KMS-11 (cell line): Measurements from ENCODE around the gene OR5AR1.

Experiments
- H2AFZ ChIP-seq: fragments of 200-600 bp; sonication (generic); 2 replicates; pipeline ENCODE4 v1.6.1; 2016; ENCODE audit warnings: antibody characterized with exemption, mixed run types, low read depth
- H3K27ac ChIP-seq: fragments of 200-600 bp; sonication (generic); 2 replicates; pipeline ENCODE4 v1.6.1; 2016; ENCODE audit warnings: mild to moderate bottlenecking, mixed run types
- H3K27me3 ChIP-seq: fragments of 200-600 bp; sonication (generic); 2 replicates; pipeline ENCODE4 v1.6.1; 2017; ENCODE audit warnings: mild to moderate bottlenecking, low read depth, mixed run types, moderate library complexity; ENCODE audit not compliant: insufficient read depth
- H3K36me3 ChIP-seq: fragments of 200-600 bp; sonication (generic); 2 replicates; pipeline ENCODE4 v1.6.1; 2017; ENCODE audit warnings: mild to moderate bottlenecking, mixed run types; ENCODE audit not compliant: insufficient read depth
- H3K4me1 ChIP-seq: fragments of 200-600 bp; sonication (generic); 2 replicates; pipeline ENCODE4 v1.6.1; 2016; ENCODE audit warnings: mild to moderate bottlenecking, low read depth, mixed run types; ENCODE audit not compliant: poor library complexity, severe bottlenecking
- H3K4me2 ChIP-seq: fragments of 200-600 bp; sonication (generic); 2 replicates; pipeline ENCODE4 v1.7.0; 2016; ENCODE audit warnings: mild to moderate bottlenecking, mixed run types
- H3K4me3 ChIP-seq: fragments of 200-600 bp; sonication (generic); IDR thresholded peaks from 2 replicates; pipeline ENCODE4 v1.6.1; 2017; ENCODE audit warnings: low read depth, low read length, mixed read lengths; ENCODE audit not compliant: insufficient read depth
- H3K79me2 ChIP-seq: fragments of 200-600 bp; sonication (generic); 2 replicates; pipeline ENCODE4 v1.6.1; 2016; ENCODE audit warnings: low read depth, mixed run types; ENCODE audit not compliant: insufficient read depth
- H3K9ac ChIP-seq: fragments of 200-600 bp; sonication (generic); 2 replicates; pipeline ENCODE4 v1.6.1; 2016; ENCODE audit warnings: mild to moderate bottlenecking, mixed run types
- H4K20me1 ChIP-seq: fragments of 200-600 bp; sonication (generic); 2 replicates; pipeline ENCODE4 v1.6.1; 2016; ENCODE audit warnings: mild to moderate bottlenecking, mixed run types; ENCODE audit not compliant: insufficient read depth
- TF ChIP-seq, protein P1 (sequence below): fragments of 200-600 bp; sonication (generic); conservative IDR thresholded peaks from 2 replicates; pipeline ENCODE4 v1.6.1; 2017; ENCODE audit warnings: low read depth, mild to moderate bottlenecking, antibody characterized with exemption, low read length, moderate library complexity, mixed read lengths

Gene OR5AR1

DNA sequence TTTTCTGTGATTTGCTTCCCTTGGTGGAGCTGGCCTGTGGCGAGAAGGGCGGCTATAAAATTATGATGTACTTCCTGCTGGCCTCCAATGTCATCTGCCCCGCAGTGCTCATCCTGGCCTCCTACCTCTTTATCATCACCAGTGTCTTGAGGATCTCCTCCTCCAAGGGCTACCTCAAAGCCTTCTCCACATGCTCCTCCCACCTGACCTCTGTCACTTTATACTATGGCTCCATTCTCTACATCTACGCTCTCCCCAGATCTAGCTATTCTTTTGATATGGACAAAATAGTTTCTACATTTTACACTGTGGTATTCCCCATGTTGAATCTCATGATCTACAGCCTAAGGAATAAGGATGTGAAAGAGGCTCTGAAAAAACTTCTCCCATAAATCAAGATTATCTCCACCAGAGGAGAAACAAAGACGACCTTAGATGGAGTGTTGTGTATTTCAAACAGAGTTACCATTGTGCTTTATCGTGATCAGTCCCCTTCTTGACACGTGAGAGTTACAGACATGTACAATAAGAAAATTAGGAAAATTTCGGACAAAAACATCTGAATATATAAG is 37.5 kb downstream of the OR5AR1 start:
- H3K36me3 ChIP-seq, result no peaks in the 10 kb centered on the region
- H3K4me3 ChIP-seq, result no peak overlapping the region
- H4K20me1 ChIP-seq, result no peaks in the 10 kb centered on the region
- H3K27ac ChIP-seq, result no peak overlapping the region
- peaks cover 14% of the 10 kb centered on the region for H3K4me1 ChIP-seq
- H3K9ac ChIP-seq, result no peak overlapping the region
- no peak overlapping the region for H3K4me2 ChIP-seq
- TF ChIP-seq, protein P1, sequence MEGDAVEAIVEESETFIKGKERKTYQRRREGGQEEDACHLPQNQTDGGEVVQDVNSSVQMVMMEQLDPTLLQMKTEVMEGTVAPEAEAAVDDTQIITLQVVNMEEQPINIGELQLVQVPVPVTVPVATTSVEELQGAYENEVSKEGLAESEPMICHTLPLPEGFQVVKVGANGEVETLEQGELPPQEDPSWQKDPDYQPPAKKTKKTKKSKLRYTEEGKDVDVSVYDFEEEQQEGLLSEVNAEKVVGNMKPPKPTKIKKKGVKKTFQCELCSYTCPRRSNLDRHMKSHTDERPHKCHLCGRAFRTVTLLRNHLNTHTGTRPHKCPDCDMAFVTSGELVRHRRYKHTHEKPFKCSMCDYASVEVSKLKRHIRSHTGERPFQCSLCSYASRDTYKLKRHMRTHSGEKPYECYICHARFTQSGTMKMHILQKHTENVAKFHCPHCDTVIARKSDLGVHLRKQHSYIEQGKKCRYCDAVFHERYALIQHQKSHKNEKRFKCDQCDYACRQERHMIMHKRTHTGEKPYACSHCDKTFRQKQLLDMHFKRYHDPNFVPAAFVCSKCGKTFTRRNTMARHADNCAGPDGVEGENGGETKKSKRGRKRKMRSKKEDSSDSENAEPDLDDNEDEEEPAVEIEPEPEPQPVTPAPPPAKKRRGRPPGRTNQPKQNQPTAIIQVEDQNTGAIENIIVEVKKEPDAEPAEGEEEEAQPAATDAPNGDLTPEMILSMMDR, result no peak
- H3K27me3 ChIP-seq, result no peaks in the 10 kb centered on the region
- H3K79me2 ChIP-seq, result no peaks in the 10 kb centered on the region
- H2AFZ ChIP-seq, result no peak overlapping the region

DNA sequence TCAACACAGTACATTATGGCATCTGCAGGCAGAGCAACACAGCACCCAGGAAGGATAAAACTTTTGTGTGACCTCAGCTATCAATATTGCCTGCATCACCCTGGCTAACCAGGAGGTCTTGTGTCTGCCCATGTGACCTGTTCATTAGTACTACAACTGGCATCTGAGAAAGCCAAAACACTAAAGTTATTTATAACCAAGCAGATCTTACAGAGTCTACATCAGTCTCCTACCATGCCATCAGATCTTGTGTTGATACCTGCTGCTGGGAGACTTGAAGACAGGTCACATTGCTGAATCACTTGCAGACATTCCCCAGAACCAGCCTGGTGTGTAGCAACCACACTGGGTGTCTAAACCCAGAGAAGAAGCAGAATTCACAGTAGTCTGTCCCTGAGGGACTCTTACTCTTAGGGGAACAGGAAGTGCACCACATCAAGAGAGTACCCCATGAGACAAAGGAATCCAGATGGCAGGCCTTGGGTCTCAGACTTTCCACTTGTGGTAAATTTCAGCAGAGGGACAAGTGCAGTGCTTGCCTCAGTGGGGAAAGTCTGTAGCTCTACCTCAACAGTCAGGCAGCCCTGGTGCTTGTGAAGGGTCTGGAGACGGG is 42.4 kb downstream of the OR5AR1 start:
- H3K27ac ChIP-seq, result no peak overlapping the region
- H3K4me2 ChIP-seq, result no peak overlapping the region
- H2AFZ ChIP-seq, result no peak overlapping the region
- H3K4me1 ChIP-seq, result no peaks in the 10 kb centered on the region
- H3K9ac ChIP-seq, result no peak overlapping the region
- H3K4me3 ChIP-seq, result no peak overlapping the region
- H3K79me2 ChIP-seq, result no peaks in the 10 kb centered on the region
- no peaks in the 10 kb centered on the region for H4K20me1 ChIP-seq
- TF ChIP-seq, protein P1, result no peak
- no peaks in the 10 kb centered on the region for H3K36me3 ChIP-seq
- H3K27me3 ChIP-seq, result no peaks in the 10 kb centered on the region

DNA sequence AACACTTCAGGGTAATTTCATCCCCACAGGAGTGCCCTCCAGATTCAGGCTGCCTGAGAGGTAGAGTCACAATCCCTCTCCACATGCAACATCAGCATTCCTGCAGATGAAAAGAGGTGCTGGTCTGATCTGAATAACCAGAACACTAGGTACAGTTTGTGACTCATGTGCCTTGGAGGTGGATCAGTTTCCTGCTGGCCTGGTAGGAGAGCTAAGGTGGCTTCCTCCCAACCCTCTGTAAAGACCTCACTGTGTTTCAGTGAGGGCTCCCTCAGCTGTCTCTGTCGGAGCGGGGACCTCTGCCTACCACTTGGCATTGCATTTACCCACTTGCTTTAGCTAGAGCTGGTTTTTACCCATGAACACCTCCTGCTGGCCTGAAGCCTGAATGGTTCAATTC is 43.0 kb downstream of the OR5AR1 start:
- no peak overlapping the region for H3K4me2 ChIP-seq
- H3K36me3 ChIP-seq, result no peaks in the 10 kb centered on the region
- no peak overlapping the region for H3K27ac ChIP-seq
- H3K9ac ChIP-seq, result no peak overlapping the region
- no peaks in the 10 kb centered on the region for H3K79me2 ChIP-seq
- TF ChIP-seq, protein P1, result no peak
- H3K4me1 ChIP-seq, result no peaks in the 10 kb centered on the region
- H4K20me1 ChIP-seq, result no peaks in the 10 kb centered on the region
- H2AFZ ChIP-seq, result no peak overlapping the region
- H3K4me3 ChIP-seq, result no peak overlapping the region
- H3K27me3 ChIP-seq, result no peaks in the 10 kb centered on the region

DNA sequence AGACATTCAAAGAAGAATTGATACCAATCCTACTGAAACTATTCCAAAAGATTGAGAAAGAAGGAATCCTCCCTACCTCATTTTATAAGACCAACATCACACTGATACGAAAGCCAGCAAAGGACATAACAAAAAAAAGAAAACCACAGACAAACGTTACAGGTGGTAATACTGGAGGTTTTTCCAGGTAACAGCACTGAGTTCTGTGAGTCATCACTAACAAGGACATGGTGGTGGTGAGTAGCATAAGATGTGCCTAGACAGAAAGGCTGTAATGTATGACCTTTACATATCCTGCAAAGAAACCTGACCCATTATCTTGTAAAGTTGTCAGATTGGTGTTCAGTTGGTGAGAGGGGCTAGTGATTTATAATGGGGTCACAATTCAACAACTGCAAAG is 50.7 kb downstream of the OR5AR1 start:
- H3K79me2 ChIP-seq, result no peaks in the 10 kb centered on the region
- H3K4me1 ChIP-seq, result no peaks in the 10 kb centered on the region
- H4K20me1 ChIP-seq, result no peaks in the 10 kb centered on the region
- no peak overlapping the region for H3K4me3 ChIP-seq
- H3K27me3 ChIP-seq, result no peaks in the 10 kb centered on the region
- H3K27ac ChIP-seq, result no peak overlapping the region
- H2AFZ ChIP-seq, result no peak overlapping the region
- TF ChIP-seq, protein P1, result no peak
- H3K9ac ChIP-seq, result no peak overlapping the region
- H3K36me3 ChIP-seq, result no peaks in the 10 kb centered on the region
- no peak overlapping the region for H3K4me2 ChIP-seq
